H9 (cell line): ENCODE measurements around the gene KLHL4. TPM values are rescaled to one million over a fixed set of nuclear protein-coding genes. Genes with fewer than 3 reads are reported as not detected.

Experiments
- DNase-seq: peaks from one replicate; pipeline ENCODE4 v3.0.0-alpha.2; 2017
- H2AFZ ChIP-seq: one replicate; pipeline ENCODE4 v1.6.1; 2013; ENCODE audit warnings: mild to moderate bottlenecking, low read length, control low read depth, moderate library complexity
- H2AK5ac ChIP-seq: 2 replicates; pipeline ENCODE4 v1.6.1; 2013; ENCODE audit warnings: low read length, control low read depth, mixed read lengths; ENCODE audit not compliant: insufficient read length
- H2BK120ac ChIP-seq: one replicate; pipeline ENCODE4 v1.6.1; 2013; ENCODE audit warnings: low read depth, mild to moderate bottlenecking, low read length, control low read depth, inconsistent platforms; ENCODE audit not compliant: poor library complexity, severe bottlenecking
- H2BK12ac ChIP-seq: 2 replicates; pipeline ENCODE4 v1.6.1; 2013; ENCODE audit warnings: low read length, control low read depth, mixed read lengths, low read depth; ENCODE audit not compliant: insufficient read length
- H2BK15ac ChIP-seq: 2 replicates; pipeline ENCODE4 v1.6.1; 2013; ENCODE audit warnings: low read depth, low read length, control low read depth
- H2BK20ac ChIP-seq: one replicate; pipeline ENCODE4 v1.6.1; 2013; ENCODE audit warnings: low read depth, mild to moderate bottlenecking, low read length, control low read depth, inconsistent platforms; ENCODE audit not compliant: poor library complexity, severe bottlenecking
- H2BK5ac ChIP-seq: 2 replicates; pipeline ENCODE4 v1.6.1; 2013; ENCODE audit warnings: low read length, control low read depth, mixed read lengths; ENCODE audit not compliant: insufficient read length
- H3K14ac ChIP-seq: 2 replicates; pipeline ENCODE4 v1.6.1; 2013; ENCODE audit warnings: low read length, control low read depth; ENCODE audit not compliant: insufficient read depth
- H3K18ac ChIP-seq: 2 replicates; pipeline ENCODE4 v1.6.1; 2013; ENCODE audit warnings: low read depth, mild to moderate bottlenecking, mixed read lengths, low read length, control low read depth; ENCODE audit not compliant: insufficient read length
- H3K23ac ChIP-seq: 2 replicates; pipeline ENCODE4 v1.6.1; 2013; ENCODE audit warnings: low read length, control low read depth, mixed read lengths, low read depth; ENCODE audit not compliant: insufficient read length
- H3K23me2 ChIP-seq: 2 replicates; pipeline ENCODE4 v1.6.1; 2013; ENCODE audit warnings: low read depth, mild to moderate bottlenecking, mixed read lengths, low read length, control low read depth; ENCODE audit not compliant: insufficient read length, poor library complexity, severe bottlenecking
- H3K27ac ChIP-seq: 2 replicates; pipeline ENCODE4 v1.5.1; 2013; ENCODE audit warnings: low read length, control low read depth, mixed read lengths, low read depth; ENCODE audit not compliant: insufficient read length
- H3K27me3 ChIP-seq: 2 replicates; pipeline ENCODE4 v1.6.1; 2013; ENCODE audit warnings: low read length, control low read depth, inconsistent platforms; ENCODE audit not compliant: insufficient read depth
- H3K4ac ChIP-seq: 2 replicates; pipeline ENCODE4 v1.6.1; 2013; ENCODE audit warnings: low read depth, mild to moderate bottlenecking, control low read depth, inconsistent platforms, low read length, moderate library complexity
- H3K4me1 ChIP-seq: 2 replicates; pipeline ENCODE4 v1.6.1; 2013; ENCODE audit warnings: low read length, control low read depth, inconsistent platforms; ENCODE audit not compliant: insufficient read depth
- H3K4me2 ChIP-seq: 2 replicates; pipeline ENCODE4 v1.6.1; 2013; ENCODE audit warnings: low read length, control low read depth, mixed read lengths; ENCODE audit not compliant: insufficient read length, insufficient read depth
- H3K56ac ChIP-seq: 2 replicates; pipeline ENCODE4 v1.6.1; 2013; ENCODE audit warnings: low read depth, mild to moderate bottlenecking, mixed read lengths, low read length, control low read depth; ENCODE audit not compliant: insufficient read length
- H3K79me1 ChIP-seq: 2 replicates; pipeline ENCODE4 v1.6.1; 2013; ENCODE audit warnings: low read depth, mild to moderate bottlenecking, moderate library complexity, low read length, control low read depth, inconsistent platforms; ENCODE audit not compliant: insufficient read depth, poor library complexity, severe bottlenecking
- H3K79me2 ChIP-seq: 2 replicates; pipeline ENCODE4 v1.6.1; 2013; ENCODE audit warnings: low read length, control low read depth, inconsistent platforms; ENCODE audit not compliant: insufficient read depth
- H3K9ac ChIP-seq: 2 replicates; pipeline ENCODE4 v1.6.1; 2013; ENCODE audit warnings: low read length, control low read depth, mixed read lengths; ENCODE audit not compliant: insufficient read length; ENCODE audit errors: extremely low read depth
- H3K9me3 ChIP-seq: one replicate; pipeline ENCODE4 v1.6.1; 2013; ENCODE audit warnings: low read depth, low read length, inconsistent platforms; ENCODE audit not compliant: control insufficient read depth
- H3T11ph ChIP-seq: one replicate; pipeline ENCODE4 v1.6.1; 2013; ENCODE audit warnings: mild to moderate bottlenecking, low read length, control low read depth, inconsistent platforms
- H4K20me1 ChIP-seq: one replicate; pipeline ENCODE4 v1.6.1; 2013; ENCODE audit not compliant: control insufficient read depth, insufficient read length, insufficient read depth
- H4K5ac ChIP-seq: 2 replicates; pipeline ENCODE4 v1.6.1; 2013; ENCODE audit warnings: low read depth, mild to moderate bottlenecking, mixed read lengths, low read length, control low read depth; ENCODE audit not compliant: insufficient read length
- H4K8ac ChIP-seq: replicated peaks from 2 replicates; pipeline ENCODE4 v1.6.1; 2013; ENCODE audit warnings: low read length, control low read depth, mixed read lengths, low read depth; ENCODE audit not compliant: insufficient read length
- H4K91ac ChIP-seq: 2 replicates; pipeline ENCODE4 v1.6.1; 2013; ENCODE audit warnings: low read depth, mild to moderate bottlenecking, moderate library complexity, mixed read lengths, low read length, control low read depth; ENCODE audit not compliant: insufficient read length
- H3K27ac Mint-ChIP-seq, 3 experiments: 2 replicates in 2 of 3; 3 replicates in 1 of 3; pipeline ENCODE4 v1.8.0; 2020 to 2021; ENCODE audit warnings: mixed read lengths in 3 of 3, mild to moderate bottlenecking in 1 of 3, moderate library complexity in 1 of 3
- H3K27me3 Mint-ChIP-seq: 2 replicates; pipeline ENCODE4 v1.8.0; 2021; ENCODE audit warnings: low read depth, mild to moderate bottlenecking, moderate library complexity, mixed read lengths
- H3K36me3 Mint-ChIP-seq, 3 experiments: 2 replicates in 2 of 3; 3 replicates in 1 of 3; pipeline ENCODE4 v1.8.0; 2020 to 2021; ENCODE audit warnings: low read depth in 3 of 3, mixed read lengths in 3 of 3; ENCODE audit not compliant: insufficient read depth in 1 of 3
- H3K4me1 Mint-ChIP-seq, 2 experiments: 2 replicates each; pipeline ENCODE4 v1.8.0; 2020; ENCODE audit warnings: mixed read lengths in 2 of 2
- H3K4me3 Mint-ChIP-seq, 2 experiments: 2 replicates in 1 of 2; 3 replicates in 1 of 2; pipeline ENCODE4 v1.8.0; 2020 to 2021; ENCODE audit warnings: mild to moderate bottlenecking in 2 of 2, mixed read lengths in 2 of 2, moderate library complexity in 1 of 2
- H3K9me3 Mint-ChIP-seq, 2 experiments: 2 replicates in 1 of 2; 3 replicates in 1 of 2; pipeline ENCODE4 v1.8.0; 2020; ENCODE audit warnings: mild to moderate bottlenecking in 2 of 2, mixed read lengths in 2 of 2, moderate library complexity in 1 of 2
- CTCF ChIP-seq: fragments of 200-600 bp; sonication (generic); conservative IDR thresholded peaks from 3 replicates; pipeline ENCODE4 v1.8.0; 2021; ENCODE audit warnings: antibody characterized with exemption, mild to moderate bottlenecking
- WGBS: extraction: QIAGEN DNeasy Blood & Tissue Kit; methylation state at CpG from one replicate; pipeline ENCODE4 v1.1.7; 2013; ENCODE audit warnings: missing lambda C conversion rate, low lambda C conversion rate, mixed read lengths; ENCODE audit not compliant: insufficient read length; ENCODE audit errors: extremely low coverage; 5-methylcytosine and 5-hydroxymethylcytosine counted together
- total RNA-seq: library from RNA; stranded (reverse); gene quantifications from 2 replicates; pipeline ENCODE4 v1.2.1, GENCODE V29; 2021

Gene KLHL4
- total RNA-seq, 1 experiment from 2014 or later: 22.3 TPM

- no peak overlapping the region for H3K23ac ChIP-seq
- no peak overlapping the region for H4K91ac ChIP-seq
- no peak for DNase-seq
- Mint-ChIP-seq H3K4me3 (no peak overlapping the region), H3K9me3 (peaks cover 3 to 15% of the 10 kb centered on the region in 2 experiments; a peak in 4 of 5 replicates), H3K36me3 (peaks cover 7 to 30% (median 10%) of the 10 kb centered on the region in 3 experiments; a peak in 5 of 7 replicates), H3K27me3 (no peaks in the 10 kb centered on the region), H3K4me1 (peaks cover 3 to 11% of the 10 kb centered on the region in 2 experiments; a peak in 2 of 4 replicates), H3K27ac (no peak overlapping the region)
- H3K9ac ChIP-seq: no peak overlapping the region
- no peak overlapping the region for H3K14ac ChIP-seq
- H3K79me2 ChIP-seq: no peaks in the 10 kb centered on the region; the same call in 1 of the 2 replicates
- no peak overlapping the region for H2BK15ac ChIP-seq
- no peak overlapping the region for H2AFZ ChIP-seq
- H3K4me2 ChIP-seq: no peak overlapping the region
- H3K27ac ChIP-seq: no peak overlapping the region
- H2BK20ac ChIP-seq: no peak overlapping the region
- H4K8ac ChIP-seq: no peak overlapping the region
- H2BK5ac ChIP-seq: no peak overlapping the region
- H4K5ac ChIP-seq: no peak overlapping the region
- H3K27me3 ChIP-seq: no peaks in the 10 kb centered on the region
- H3K9me3 ChIP-seq: no peaks in the 10 kb centered on the region
- no peak overlapping the region for H3K56ac ChIP-seq
- no peak overlapping the region for H2AK5ac ChIP-seq
- WGBS: no CpG with 5 or more reads among the region's 10 CpGs
- H2BK120ac ChIP-seq: no peak overlapping the region
- no peaks in the 10 kb centered on the region for H3K4me1 ChIP-seq
- H3K23me2 ChIP-seq: no peaks in the 10 kb centered on the region
- TF ChIP-seq CTCF: no peak
- no peak overlapping the region for H2BK12ac ChIP-seq
- no peak overlapping the region for H3K4ac ChIP-seq
- H3K18ac ChIP-seq: no peak overlapping the region
- no peak overlapping the region for H3T11ph ChIP-seq
- no peaks in the 10 kb centered on the region for H3K79me1 ChIP-seq
- no peaks in the 10 kb centered on the region for H4K20me1 ChIP-seq
Measured at GRCh38 chrX:87528487-87528886, 10.9 kb downstream of the KLHL4 start.
